OCI-LY7 (cell line): ENCODE data around the gene FAF2.

Source experiments
- CTCF ChIP-seq: fragments of 200-600 bp; sonication (generic); conservative IDR thresholded peaks from 2 replicates; pipeline ENCODE4 v1.5.1; 2014; ENCODE audit warnings: mild to moderate bottlenecking, antibody characterized with exemption, low read length, moderate library complexity, mixed read lengths
- EZH2phosphoT487 ChIP-seq: fragments of 200-600 bp; sonication (generic); IDR thresholded peaks from 2 replicates; pipeline ENCODE4 v1.6.1; 2018; ENCODE audit warnings: low read depth, borderline replicate concordance, mild to moderate bottlenecking, mixed run types, antibody characterized with exemption, low read length, moderate library complexity, mixed read lengths

GRCh38 chr5:176529741-176530141 lies 81.6 kb downstream of the FAF2 start:
- no peak for TF ChIP-seq CTCF
- TF ChIP-seq EZH2phosphoT487, result no peak
